Endothelial cell of hepatic sinusoid (primary cell): ENCODE results near the gene ALG2.

Source experiments
- in situ Hi-C: cut with HindIII; loops from 2 replicates; pipeline ENCODE4 v1.10.0; 2017; ENCODE audit warnings: low sequenced_read_pairs

Gene ALG2, protein sequence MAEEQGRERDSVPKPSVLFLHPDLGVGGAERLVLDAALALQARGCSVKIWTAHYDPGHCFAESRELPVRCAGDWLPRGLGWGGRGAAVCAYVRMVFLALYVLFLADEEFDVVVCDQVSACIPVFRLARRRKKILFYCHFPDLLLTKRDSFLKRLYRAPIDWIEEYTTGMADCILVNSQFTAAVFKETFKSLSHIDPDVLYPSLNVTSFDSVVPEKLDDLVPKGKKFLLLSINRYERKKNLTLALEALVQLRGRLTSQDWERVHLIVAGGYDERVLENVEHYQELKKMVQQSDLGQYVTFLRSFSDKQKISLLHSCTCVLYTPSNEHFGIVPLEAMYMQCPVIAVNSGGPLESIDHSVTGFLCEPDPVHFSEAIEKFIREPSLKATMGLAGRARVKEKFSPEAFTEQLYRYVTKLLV

GRCh38 chr9:99221621-99222415, at the start of gene ALG2, which contains the start of gene SEC61B:
Gene ALG2 (minus strand): TSS chr9:99221942. CDS start chr9:99221894, 48 bp downstream.
Gene SEC61B (plus strand): TSS chr9:99222282. CDS start chr9:99222364, 82 bp downstream.
- in situ Hi-C loops, result no loop called here

- in situ Hi-C loops, result no loop called here
Measured at GRCh38 chr9:99270491-99270890, 48.7 kb upstream of the ALG2 start.

DNA sequence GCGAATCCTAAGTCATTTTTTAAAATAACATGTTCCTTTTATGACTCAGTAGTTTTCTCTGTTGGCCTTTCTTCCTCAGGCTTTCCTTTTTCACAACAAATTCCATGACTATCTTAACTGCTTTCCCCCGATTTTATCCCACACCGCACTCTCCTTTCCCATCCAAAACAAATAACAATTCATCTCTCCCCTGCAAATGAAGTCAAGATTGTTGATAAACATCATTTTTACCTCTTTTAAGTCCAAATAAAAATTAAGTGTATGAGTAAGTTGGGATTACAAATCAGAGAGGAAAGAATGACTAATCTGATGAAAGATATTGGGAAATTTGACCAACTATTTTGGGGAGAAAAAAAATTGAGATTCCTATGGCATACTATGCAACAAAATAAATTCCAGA, 47.7 kb upstream of the ALG2 start:
- in situ Hi-C loops, result no loop called here

- in situ Hi-C loops, result no loop called here
Measured at GRCh38 chr9:99266255-99267023, 44.7 kb upstream of the ALG2 start.

- in situ Hi-C loops, result no loop called here
Measured at GRCh38 chr9:99265691-99266090, 43.9 kb upstream of the ALG2 start.

GRCh38 chr9:99264070-99264680, 42.4 kb upstream of the ALG2 start:
- in situ Hi-C loops, result no loop called here

GRCh38 chr9:99262949-99263418, 41.2 kb upstream of the ALG2 start:
- in situ Hi-C loops, result no loop called here

- in situ Hi-C loops, result no loop called here
Measured at GRCh38 chr9:99261923-99262322, 40.2 kb upstream of the ALG2 start.

GRCh38 chr9:99259231-99259918, 37.6 kb upstream of the ALG2 start:
- in situ Hi-C loops, result no loop called here

GRCh38 chr9:99257723-99258389, 36.1 kb upstream of the ALG2 start:
- in situ Hi-C loops, result no loop called here

- in situ Hi-C loops, result no loop called here
Measured at GRCh38 chr9:99255651-99256050, 33.9 kb upstream of the ALG2 start.

- in situ Hi-C loops, result no loop called here
Measured at GRCh38 chr9:99253772-99254431, 32.2 kb upstream of the ALG2 start.

- in situ Hi-C loops, result no loop called here
Measured at GRCh38 chr9:99253134-99253533, 31.4 kb upstream of the ALG2 start.

GRCh38 chr9:99251157-99251556, 29.4 kb upstream of the ALG2 start:
- in situ Hi-C loops, result no loop called here

GRCh38 chr9:99249619-99250018, 27.9 kb upstream of the ALG2 start:
- in situ Hi-C loops, result no loop called here

DNA sequence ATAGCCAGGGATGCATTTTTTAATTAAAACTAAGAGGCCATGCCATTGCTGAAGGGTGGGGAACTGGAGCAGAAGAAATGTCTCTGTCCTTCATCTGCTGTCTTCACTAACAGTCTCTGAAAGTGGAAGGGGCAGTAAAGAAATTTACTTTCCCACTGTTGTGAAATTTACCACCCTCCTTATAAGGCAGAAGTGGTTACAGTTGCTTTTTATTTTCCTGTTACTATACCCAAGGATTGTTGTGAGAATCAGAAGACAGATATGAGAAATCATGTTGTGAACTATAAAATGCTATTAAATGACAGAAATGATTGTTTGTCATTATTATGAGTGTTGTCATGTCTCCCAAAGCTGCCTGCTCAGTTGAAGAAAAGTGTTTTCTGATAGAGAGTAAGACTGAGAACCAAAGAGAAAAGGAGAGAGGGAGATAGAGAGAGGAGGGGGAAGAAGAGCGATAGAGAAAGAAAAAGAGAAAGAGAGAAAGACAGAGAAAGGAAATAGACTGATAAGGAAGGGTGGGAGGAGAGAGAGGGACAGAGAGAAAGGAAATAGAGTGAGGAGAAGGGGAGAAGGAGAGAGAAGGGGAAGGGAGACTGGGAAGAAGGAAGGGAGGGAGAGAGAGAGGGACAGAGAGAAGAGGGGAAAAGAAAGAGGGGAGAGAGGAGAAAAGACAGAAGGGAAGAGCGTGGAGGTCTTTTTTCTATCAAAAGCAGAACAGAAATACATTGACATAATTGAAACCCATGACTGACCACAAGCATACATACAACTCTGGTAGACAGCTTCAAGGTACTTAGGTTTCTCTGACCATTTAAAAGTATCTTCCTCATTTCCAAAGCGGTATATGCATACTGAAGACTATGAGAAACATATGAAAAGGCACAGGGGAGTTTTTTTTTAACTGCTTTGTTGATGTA, 22.9 kb upstream of the ALG2 start:
- in situ Hi-C loops, result loop anchor here (5.0 kb wide), 1 partner anchor 98 kb away; no protein-coding TSS in a partner anchor

DNA sequence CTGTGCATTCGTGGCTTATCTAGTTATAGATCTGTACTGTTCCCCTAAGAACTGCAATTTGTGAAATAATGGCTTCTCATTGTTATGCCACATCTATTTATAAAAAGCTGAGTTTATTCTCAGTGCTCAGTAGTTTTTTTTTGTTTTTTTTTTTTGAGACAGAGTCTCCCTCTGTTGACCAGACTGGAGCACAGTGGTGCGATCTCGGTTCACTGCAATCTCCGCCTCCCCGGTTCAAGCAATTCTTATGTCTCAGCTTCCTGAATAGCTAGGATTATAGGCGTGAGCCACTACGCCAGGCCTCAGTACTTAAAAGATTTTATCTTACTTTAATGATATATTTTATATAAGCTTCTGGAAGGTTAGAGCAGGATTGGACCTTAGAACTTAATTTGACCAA, 19.4 kb upstream of the ALG2 start:
- in situ Hi-C loops, result loop anchor here (5.0 kb wide), 1 partner anchor 101 kb away; no protein-coding TSS in a partner anchor
